ENCODE measurements around the gene C2CD4D. TPM values are rescaled to one million over a fixed set of nuclear protein-coding genes. Genes with fewer than 3 reads are reported as not detected.

The C2CD4D gene
- total RNA-seq, 1 donor from 2014 or later: not detected

DNA sequence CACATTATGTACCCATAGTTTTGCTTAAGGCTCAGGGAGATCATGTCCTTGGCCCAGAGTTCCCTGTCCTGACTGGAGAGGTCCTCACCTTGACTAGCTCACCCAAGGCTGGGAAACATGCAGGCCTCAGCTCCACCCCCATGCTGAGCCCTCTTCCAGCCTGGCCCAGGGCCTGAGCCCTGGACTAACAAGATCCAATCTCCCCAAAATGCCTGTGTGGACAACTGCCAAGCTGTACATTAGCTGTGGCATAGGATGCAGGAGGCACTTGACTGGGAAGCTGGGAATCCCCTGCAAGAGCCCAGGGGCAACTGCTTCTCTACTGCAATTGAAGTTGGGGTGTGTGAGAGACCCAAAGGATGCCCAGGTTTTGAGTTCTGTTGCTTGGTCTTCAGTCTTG, 36.5 kb downstream of the C2CD4D start:
- intact Hi-C loops (cut with micrococcal nuclease): no loop called here
- DNase-seq: no peak
- no peak for ATAC-seq

DNA sequence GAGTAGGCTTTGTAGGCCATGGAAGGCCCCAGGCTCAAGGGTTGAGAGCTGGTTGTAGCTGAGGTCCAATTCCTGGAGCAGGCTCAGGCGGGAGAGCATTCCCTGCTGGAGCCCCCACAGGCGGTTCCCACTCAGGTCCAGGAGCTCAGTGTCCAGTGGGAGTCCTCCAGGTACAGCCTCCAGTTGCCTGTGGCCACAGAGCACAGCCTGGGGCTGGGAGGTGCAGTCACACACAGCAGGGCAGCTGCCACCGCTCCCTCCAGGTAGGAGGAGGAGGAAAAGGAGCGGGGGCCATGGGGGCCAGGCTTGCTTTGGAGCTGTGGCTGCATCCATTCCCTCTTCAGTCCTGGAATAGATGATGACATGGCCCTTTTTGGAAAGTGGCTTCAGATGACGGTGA, 37.2 kb downstream of the C2CD4D start:
- ATAC-seq: no peak
- intact Hi-C loops (cut with micrococcal nuclease): no loop called here

DNA sequence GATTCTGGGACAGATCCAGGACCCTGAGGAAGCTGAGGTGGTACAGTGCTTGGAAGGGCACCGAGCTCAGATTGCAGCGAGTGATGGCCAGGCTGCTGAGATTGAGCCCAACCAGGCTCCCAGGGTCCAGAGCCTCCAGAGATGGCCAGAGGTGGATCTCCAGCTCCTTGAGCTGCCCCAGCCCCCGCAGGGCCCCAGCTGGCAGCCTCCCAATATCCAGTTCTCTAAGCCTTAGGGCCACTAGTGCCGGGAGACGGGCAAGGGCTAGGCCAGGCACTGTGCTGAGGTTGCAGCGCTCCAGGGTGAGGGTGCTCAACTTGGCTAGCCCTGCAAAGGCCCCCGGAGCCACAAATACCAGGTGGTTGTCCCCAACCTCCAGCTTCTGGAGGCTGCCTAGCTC, 37.8 kb downstream of the C2CD4D start:
- intact Hi-C loops (cut with micrococcal nuclease): no loop called here
- no peak for DNase-seq
- ATAC-seq: no peak

More for the DNA sequence above, 37.2 kb downstream of the C2CD4D start:
- DNase-seq: no peak

DNA sequence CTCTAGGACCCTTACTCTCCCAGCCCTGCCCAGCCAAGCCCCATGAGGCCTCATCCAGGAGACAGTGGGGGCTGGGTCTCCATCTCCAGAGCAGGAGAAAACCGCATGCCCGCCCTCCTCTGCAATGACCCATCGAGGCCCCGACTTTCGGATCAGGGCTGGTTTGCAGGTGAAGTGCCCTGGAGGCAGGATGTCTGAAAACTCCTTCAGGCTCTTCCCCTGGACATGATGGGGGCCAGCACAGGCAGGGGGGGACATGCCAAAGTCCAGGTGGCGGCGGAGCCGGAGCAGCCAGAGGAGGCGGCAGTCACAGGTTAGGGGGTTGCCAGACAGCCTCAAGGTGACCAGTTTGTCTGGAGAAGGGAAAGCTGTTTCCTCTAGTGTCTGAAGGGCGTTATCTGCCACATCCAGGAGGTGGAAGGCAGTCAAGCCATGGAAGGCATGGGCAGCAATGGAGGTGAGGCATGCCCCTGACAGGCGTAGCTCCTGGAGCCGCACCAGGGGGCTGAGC, 38.3 kb downstream of the C2CD4D start:
- intact Hi-C loops (cut with micrococcal nuclease): no loop called here
- DNase-seq (no peak), ATAC-seq (no peak)

DNA sequence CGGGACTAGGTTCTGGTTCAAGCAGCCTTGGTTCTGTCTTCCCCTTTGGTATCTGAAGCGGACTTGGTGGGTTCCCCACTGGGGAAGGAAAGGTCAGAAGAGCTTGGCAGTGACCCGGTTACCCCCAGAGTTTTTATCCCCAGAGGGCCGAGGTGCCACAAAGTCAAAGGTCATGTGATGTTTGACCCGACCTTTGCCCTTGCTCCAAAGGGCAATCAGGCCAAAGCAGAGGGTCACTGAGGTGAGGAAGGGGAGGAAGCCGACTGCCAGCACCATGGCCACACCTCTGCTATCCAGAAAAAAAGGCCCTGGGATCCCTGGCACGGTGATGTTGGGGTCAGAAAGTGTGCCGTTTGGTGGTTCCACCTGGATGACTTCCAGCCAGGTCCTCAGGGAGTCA, 38.8 kb downstream of the C2CD4D start:
- ATAC-seq (no peak), DNase-seq (no peak)
- intact Hi-C loops (cut with micrococcal nuclease): no loop called here

DNA sequence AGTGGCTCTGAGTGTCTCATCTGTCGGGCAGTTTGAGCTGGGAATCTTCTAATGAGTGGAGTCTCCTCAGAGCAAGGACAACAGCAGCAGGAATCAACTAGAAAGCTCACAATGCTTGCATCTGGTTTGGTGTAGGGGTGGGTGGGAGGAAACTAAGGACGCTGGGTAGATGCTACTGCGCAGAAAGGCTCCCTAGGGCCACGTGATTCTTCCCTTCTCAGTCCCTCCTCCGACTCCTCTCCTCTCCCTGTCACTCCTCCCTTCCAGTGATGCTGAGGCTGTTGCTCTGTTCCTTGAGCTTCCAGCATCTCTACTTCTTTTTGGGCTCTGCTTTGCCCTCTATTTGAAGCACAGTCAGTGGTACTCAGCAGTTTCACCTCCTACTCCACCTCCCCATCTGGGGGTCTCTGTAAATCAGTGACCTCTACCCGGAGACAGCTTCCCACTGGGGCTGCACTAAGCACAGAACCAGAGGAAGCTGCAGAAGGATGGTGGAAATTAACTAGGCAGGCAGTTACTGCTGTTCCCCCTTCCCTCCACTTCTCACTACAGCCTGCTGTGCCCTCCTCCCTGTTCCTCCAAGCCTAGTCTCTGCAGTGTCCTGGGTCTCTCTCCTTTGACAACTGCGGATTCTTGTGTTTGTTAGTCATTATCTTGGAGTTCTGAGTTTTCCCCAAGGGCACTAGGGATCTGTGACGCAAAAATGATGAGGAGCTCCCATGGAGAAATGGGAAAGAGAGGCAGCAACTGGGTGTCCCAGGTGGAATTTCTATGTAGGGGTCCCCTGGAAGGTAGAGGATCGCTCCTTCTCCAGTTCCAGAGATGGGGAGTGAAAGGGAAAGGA, 40.2 kb downstream of the C2CD4D start:
- ATAC-seq (no peak), DNase-seq (no peak)
- intact Hi-C loops (cut with micrococcal nuclease): no loop called here

DNA sequence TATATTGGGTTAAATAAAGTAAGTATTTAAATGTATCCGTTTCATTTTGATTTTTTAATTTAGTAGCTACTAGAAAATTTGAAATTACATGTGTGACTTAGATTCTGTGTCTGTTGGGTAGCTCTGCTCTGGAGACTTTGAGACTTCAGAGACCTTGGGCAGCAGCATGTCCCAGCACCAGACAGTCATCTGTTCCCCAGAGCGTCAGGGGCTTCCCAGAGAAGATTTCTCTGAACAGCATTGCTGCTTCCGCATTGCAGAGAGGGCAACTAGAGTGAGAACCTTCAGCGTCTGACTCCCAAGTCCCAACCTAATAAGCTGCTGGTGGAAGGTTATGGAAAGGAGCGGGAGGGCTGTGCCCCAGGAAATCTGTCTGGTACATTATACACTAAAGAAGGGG, 41.0 kb downstream of the C2CD4D start:
- ATAC-seq (no peak), DNase-seq (no peak)
- intact Hi-C loops (cut with micrococcal nuclease): no loop called here

DNA sequence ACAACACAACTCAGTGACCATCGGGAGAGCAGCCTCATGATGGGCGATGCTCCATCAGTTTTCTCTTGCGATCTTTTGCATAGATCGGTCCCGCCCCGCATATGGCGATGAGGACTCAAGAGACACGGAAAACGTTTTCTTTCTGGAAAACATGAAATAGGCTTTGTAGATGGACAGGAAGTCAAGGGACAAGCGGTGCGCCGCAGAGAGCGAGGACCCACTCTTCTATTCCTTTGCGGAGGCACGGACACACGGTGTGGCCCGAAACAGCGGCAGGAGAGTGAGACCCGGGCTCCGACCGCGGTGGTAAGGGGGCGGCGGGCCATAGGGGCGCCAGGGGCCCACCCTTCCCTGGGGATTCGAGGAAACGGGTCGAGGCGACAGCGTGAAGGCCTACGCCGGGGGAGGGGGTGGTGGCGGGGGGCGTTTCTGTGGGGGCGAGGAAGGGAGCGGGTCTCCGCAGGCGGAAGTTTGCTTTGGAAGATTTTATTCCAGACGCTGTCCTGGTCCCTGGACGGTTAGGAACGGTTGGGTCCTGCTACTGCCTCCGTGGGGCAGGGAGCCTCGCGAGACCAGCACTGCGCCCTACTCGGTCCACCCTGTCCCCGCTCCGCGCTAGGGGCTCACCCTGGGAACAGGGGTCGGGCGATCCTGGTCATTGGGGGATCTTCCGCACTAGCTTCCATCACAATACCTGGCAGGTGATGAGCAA, 48.5 kb downstream of the C2CD4D start:
- ATAC-seq (peak; percentile 25), DNase-seq (no peak)

DNA sequence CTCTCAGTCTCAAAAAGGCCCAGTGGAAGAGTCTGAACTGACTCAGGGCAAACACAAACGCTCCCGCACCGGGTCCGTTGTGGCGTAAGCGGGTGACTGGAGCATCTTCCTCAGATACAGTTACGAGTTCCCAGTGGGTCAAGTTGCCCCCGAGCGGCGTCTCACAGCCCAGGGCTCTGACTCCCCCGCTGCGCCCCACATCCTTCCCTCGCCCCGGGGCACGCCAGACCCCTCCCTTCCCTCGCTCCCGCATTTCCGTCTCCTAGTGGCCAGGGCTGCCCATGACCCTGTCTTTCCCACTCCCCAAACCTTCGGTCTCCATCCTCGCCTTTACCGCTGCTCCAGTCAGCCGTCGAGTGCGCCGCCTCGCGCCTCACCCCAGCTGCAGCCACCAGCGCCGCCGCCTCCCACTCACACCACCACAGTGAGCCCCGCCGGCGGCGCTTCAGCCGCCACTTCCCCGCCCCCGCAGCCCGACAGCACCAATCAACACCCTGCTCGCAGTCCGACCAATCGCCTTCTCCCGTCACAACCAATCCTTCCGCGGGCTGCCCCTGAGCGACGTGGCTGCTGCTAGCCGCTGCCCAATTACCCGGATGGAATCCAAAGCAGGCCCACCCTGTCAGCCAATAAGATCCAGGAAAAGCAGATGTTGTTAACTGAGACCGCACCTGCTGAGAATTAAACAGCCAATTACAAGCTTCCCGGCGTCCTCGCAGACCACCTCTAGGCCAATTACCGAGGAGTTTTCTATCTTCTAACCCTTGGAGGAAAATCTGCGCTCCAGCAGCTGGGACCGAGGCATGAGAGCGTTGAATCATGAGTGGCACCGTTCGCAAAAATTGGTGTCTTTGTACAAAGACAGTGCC, 49.3 kb downstream of the C2CD4D start, which contains the start of gene TDRKH:
Gene TDRKH, minus strand, starts transcription at position 430 of the 869 bp plus-strand sequence. CDS start 7,478 bp downstream, outside the sequence.
- peak; percentile 100 for ATAC-seq
- intact Hi-C loops (cut with micrococcal nuclease): no loop called here

More for the DNA sequence above, 48.5 kb downstream of the C2CD4D start:
- intact Hi-C loops (cut with micrococcal nuclease): no loop called here

More for the DNA sequence above, 49.3 kb downstream of the C2CD4D start, which contains the start of gene TDRKH:
- DNase-seq: peak; percentile 98

Other genes starting within 250 kb of the C2CD4D start
- gene SNX27, start 227.8 kb downstream of the C2CD4D start, total RNA-seq: 33.7 TPM
- gene CELF3, start 123.0 kb downstream of the C2CD4D start, total RNA-seq: not detected
- gene RIIAD1, start 118.3 kb downstream of the C2CD4D start, total RNA-seq: 4.4 TPM
- gene MRPL9, start 76.3 kb downstream of the C2CD4D start, total RNA-seq: 42.7 TPM
- gene TDRKH, start 49.3 kb downstream of the C2CD4D start, total RNA-seq: 5.5 TPM
- 0.67 TPM for gene LINGO4, start 34.4 kb downstream of the C2CD4D start, total RNA-seq
- gene RORC, start 8.0 kb downstream of the C2CD4D start, total RNA-seq: 13.0 TPM
- not detected for gene THEM5, start 13.9 kb upstream of the C2CD4D start, total RNA-seq
- gene THEM4, start 69.7 kb upstream of the C2CD4D start, total RNA-seq: 16.6 TPM
- 201 TPM for gene S100A10, start 154.0 kb upstream of the C2CD4D start, total RNA-seq
- 65.8 TPM for gene S100A11, start 197.2 kb upstream of the C2CD4D start, total RNA-seq
- gene TCHHL1, start 249.2 kb upstream of the C2CD4D start, total RNA-seq: not detected